Transverse colon (tissue), 4 donors: ENCODE measurements around the gene KIN. TPM values are rescaled to one million over a fixed set of nuclear protein-coding genes. Genes with fewer than 3 reads are reported as not detected.
"Not testable (repeated sequence)": the region's sequence is repeated elsewhere in the genome, so short reads cannot be mapped to it uniquely, and the experiment has no call there.

Experiments used
- DNase-seq: peaks from one replicate; pipeline ENCODE4 v3.0.0-alpha.2; 2019
- H3K27ac ChIP-seq, 4 donors: fragments of 200-600 bp; sonication (generic); 2 replicates each; pipeline ENCODE4 v1.5.1; 2016 to 2018; ENCODE audit warnings: inconsistent platforms in 4 of 4
- H3K27me3 ChIP-seq: fragments of 200-600 bp; sonication (generic); 2 replicates; pipeline ENCODE4 v1.5.1; 2017; ENCODE audit warnings: inconsistent platforms
- H3K36me3 ChIP-seq, 4 donors: fragments of 200-600 bp; sonication (generic); 2 replicates each; pipeline ENCODE4 v1.5.1; 2017 to 2019; ENCODE audit warnings: inconsistent platforms in 4 of 4
- H3K4me1 ChIP-seq, 4 donors: fragments of 200-600 bp; sonication (generic); 2 replicates each; pipeline ENCODE4 v1.5.1; 2017 to 2020; ENCODE audit warnings: inconsistent platforms in 4 of 4
- H3K4me3 ChIP-seq, 4 donors: fragments of 200-600 bp; sonication (generic); 1 replicate in 1 of 4; 2 replicates in 3 of 4; pipeline versions ENCODE4 v1.5.1 to v1.6.1; 2017 to 2019; ENCODE audit warnings: inconsistent platforms in 4 of 4
- H3K9me3 ChIP-seq, 2 donors: fragments of 200-600 bp; sonication (generic); 2 replicates each; pipeline ENCODE4 v1.5.1; 2017 to 2019; ENCODE audit warnings: inconsistent platforms in 2 of 2
- EP300 ChIP-seq: sonication (generic); formaldehyde crosslinking; IDR thresholded peaks from one replicate; pipeline ENCODE4 v1.6.1; 2017; ENCODE audit warnings: antibody characterized with exemption, low read depth
- POLR2A ChIP-seq: fragments of 450-650 bp; IDR thresholded peaks from one replicate; pipeline ENCODE4 v1.6.1; 2016; ENCODE audit warnings: antibody characterized with exemption, mild to moderate bottlenecking, moderate library complexity
- POLR2AphosphoS5 ChIP-seq, 3 donors: sonication (generic); formaldehyde crosslinking; IDR thresholded peaks; one replicate each; pipeline ENCODE4 v1.6.1; 2016; ENCODE audit warnings: antibody characterized with exemption in 3 of 3
- WGBS, 2 donors: methylation state at CpG; one replicate each; pipeline ENCODE4 v1.1.5; 2018; ENCODE audit warnings: low coverage in 1 of 2; 5-methylcytosine and 5-hydroxymethylcytosine counted together
- in situ Hi-C, 4 donors: fragments of 200-750 bp; cut with MboI; loops; one replicate each; pipeline versions ENCODE4 v1.15.0 to v1.15.1; 2017; ENCODE audit warnings: low sequenced_read_pairs in 3 of 4, low pct_ligation_motif_present in 1 of 4, low pct_unique_long_range_greater_than_20kb in 1 of 4
- intact Hi-C: fragments of 100-400 bp; cut with DNase I; formaldehyde crosslinking; loops from one replicate; pipeline ENCODE4 v1.15.1; 2023; ENCODE audit warnings: low total_unique reads
- total RNA-seq, 4 donors: library from RNA; depleted of rRNA; stranded (reverse); fragments of >200 nt; gene quantifications; one replicate each; pipeline ENCODE4 v1.1.0, GENCODE V29; 2016
- TF ChIP-seq, protein P1 (sequence below), 5 experiments: fragments of 200-600 bp in 3 of 5; fragments of 450-650 bp in 2 of 5; sonication (generic) in 3 of 5; IDR thresholded peaks; 1 replicate in 2 of 5; 2 replicates in 3 of 5; pipeline ENCODE4 v1.5.1; 2016 to 2017; ENCODE audit warnings: antibody characterized with exemption in 5 of 5, inconsistent platforms in 3 of 5, mild to moderate bottlenecking in 2 of 5, moderate library complexity in 1 of 5

The KIN gene
- total RNA-seq, 4 donors from 2014 or later: 1.8 to 10.8 (median 5.5) TPM

DNA sequence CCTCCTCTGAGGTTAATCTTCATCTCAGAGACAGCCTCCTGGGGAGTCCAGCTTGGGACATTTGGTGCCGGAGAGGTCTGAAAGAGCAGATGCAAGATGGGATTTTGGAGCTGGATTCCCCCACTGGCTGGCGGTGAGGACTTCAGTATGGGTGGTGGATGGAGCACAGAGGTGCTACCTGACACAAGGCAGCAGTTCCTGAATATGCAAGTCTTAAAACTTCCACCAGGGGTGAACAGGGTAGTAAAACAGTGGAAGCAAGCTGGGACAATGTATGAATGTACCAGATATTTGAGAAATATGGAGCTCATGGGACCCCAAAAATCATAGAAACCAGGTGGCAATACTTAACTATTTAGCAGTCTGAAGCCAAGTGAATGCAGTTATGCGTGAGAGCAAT, 25.7 kb upstream of the KIN start:
- intact Hi-C loops: no loop called here

DNA sequence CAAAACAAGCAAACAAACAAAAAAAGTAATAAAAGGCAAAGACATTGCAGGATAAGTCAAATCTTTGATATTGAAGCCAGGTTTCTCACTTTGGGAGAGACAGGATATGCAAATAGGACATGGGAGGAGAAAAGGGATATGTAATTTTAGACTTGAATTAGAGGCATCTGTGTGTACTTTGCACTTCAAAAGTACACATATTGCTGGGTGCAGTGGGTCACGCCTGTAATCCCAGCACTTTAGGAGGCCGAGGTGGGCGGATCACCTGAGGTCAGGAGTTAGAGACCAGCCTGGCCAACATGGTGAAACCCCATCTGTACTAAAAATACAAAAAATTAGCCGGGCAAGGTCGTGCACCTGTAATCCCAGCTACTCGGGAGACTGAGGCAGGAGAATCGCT, 23.9 kb upstream of the KIN start:
- WGBS, 2 donors: 46% methylated on average over 7 of the region's 7 CpGs; no CpG with 5 or more reads in 1 of the 2 donors
- in situ Hi-C loops: not testable (repeated sequence)
- peak overlapping the region in 2 of 4 donors; percentile 5 to 55 for H3K27ac ChIP-seq

More for the DNA sequence above, 25.7 kb upstream of the KIN start:
- Histone ChIP-seq H3K9me3 (no peaks in the 10 kb centered on the region), H3K27ac (no peak overlapping the region), H3K27me3 (no peaks in the 10 kb centered on the region), H3K4me1 (peaks cover 0 to 25% (median 7%) of the 10 kb centered on the region in 4 donors), H3K36me3 (no peaks in the 10 kb centered on the region), H3K4me3 (no peak overlapping the region)
- WGBS, 2 donors: 80 to 87% methylated on average over 2 to 3 of the region's 3 CpGs
- DNase-seq: no peak
- TF ChIP-seq POLR2A (no peak), POLR2AphosphoS5 (IDR thresholded peaks at IDR 0.05) (no peak), EP300 (no peak)
- TF ChIP-seq, protein P1, sequence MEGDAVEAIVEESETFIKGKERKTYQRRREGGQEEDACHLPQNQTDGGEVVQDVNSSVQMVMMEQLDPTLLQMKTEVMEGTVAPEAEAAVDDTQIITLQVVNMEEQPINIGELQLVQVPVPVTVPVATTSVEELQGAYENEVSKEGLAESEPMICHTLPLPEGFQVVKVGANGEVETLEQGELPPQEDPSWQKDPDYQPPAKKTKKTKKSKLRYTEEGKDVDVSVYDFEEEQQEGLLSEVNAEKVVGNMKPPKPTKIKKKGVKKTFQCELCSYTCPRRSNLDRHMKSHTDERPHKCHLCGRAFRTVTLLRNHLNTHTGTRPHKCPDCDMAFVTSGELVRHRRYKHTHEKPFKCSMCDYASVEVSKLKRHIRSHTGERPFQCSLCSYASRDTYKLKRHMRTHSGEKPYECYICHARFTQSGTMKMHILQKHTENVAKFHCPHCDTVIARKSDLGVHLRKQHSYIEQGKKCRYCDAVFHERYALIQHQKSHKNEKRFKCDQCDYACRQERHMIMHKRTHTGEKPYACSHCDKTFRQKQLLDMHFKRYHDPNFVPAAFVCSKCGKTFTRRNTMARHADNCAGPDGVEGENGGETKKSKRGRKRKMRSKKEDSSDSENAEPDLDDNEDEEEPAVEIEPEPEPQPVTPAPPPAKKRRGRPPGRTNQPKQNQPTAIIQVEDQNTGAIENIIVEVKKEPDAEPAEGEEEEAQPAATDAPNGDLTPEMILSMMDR (IDR thresholded peaks at IDR 0.05): no peak
- in situ Hi-C loops: no loop called here

DNA sequence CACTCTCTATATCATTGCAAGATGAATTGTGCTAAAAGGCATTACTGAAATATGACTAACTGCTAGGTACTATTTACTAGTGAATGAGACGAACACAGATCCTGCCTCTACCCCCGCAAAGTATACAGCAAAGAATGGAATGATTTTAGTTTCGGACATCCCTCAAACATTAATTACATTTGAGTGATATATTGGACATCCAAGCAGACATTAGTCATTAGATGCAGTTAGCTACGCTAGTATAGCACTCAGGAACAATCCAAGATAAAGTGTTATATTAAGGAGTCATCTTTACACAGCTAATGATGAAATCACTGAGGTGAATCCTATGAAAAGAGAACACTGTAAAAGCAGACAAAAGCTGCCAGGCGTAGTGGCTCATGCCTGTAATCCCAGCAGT, 23.2 kb upstream of the KIN start:
- Histone ChIP-seq H3K36me3 (peaks cover 0 to 22% (median 5%) of the 10 kb centered on the region in 4 donors), H3K4me1 (peaks cover 0 to 15% (median 5%) of the 10 kb centered on the region in 4 donors), H3K27me3 (no peaks in the 10 kb centered on the region), H3K4me3 (no peak overlapping the region), H3K9me3 (no peaks in the 10 kb centered on the region), H3K27ac (peak overlapping the region in 2 of 4 donors; percentile 5 to 55)
- 81 to 92% methylated on average over 5 of the region's 5 CpGs for WGBS, 2 donors
- in situ Hi-C loops: no loop called here
- no peak for DNase-seq
- intact Hi-C loops: no loop called here
- no peak for TF ChIP-seq EP300

More for the DNA sequence above, 23.9 kb upstream of the KIN start:
- Histone ChIP-seq H3K4me3 (peak overlapping the region in 1 of 4 donors; percentile 4), H3K4me1 (peaks cover 0 to 15% (median 5%) of the 10 kb centered on the region in 4 donors), H3K36me3 (peaks cover 0 to 17% (median 5%) of the 10 kb centered on the region in 4 donors)
- peak; percentile 30 for DNase-seq
- intact Hi-C loops, H3K27me3 ChIP-seq, H3K9me3 ChIP-seq: not testable (repeated sequence)

DNA sequence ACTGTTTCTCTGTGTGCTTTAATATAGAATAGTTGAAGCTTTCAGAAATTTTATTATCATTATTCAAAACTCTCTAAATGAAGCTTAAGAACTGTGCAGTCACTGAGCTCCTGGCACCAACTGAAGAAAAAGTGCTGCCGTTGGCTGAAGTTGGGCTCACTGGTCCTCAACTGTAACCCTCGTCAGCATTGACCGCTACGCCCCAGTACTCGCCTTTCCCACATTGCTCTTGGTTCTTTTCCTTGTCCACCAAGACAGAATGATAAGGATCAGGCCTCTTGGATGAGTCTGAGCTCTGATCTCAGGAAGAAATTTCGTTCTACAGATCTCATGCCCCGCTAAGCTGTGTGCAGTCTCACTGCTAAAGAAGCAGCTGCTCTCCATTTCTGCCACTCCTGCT, 22.6 kb upstream of the KIN start:
- Histone ChIP-seq H3K27ac (no peak overlapping the region), H3K27me3 (no peaks in the 10 kb centered on the region), H3K4me3 (no peak overlapping the region), H3K4me1 (peaks cover 0 to 15% (median 5%) of the 10 kb centered on the region in 4 donors), H3K9me3 (no peaks in the 10 kb centered on the region), H3K36me3 (peaks cover 0 to 24% (median 7%) of the 10 kb centered on the region in 4 donors)
- WGBS, 2 donors: 78 to 79% methylated on average over 6 to 7 of the region's 7 CpGs
- intact Hi-C loops (no loop called here), in situ Hi-C loops (no loop called here)
- TF ChIP-seq, protein P1 (IDR thresholded peaks at IDR 0.05): no peak
- TF ChIP-seq POLR2AphosphoS5 (IDR thresholded peaks at IDR 0.05): no peak
- TF ChIP-seq EP300: no peak
- TF ChIP-seq POLR2A: no peak
- no peak for DNase-seq

DNA sequence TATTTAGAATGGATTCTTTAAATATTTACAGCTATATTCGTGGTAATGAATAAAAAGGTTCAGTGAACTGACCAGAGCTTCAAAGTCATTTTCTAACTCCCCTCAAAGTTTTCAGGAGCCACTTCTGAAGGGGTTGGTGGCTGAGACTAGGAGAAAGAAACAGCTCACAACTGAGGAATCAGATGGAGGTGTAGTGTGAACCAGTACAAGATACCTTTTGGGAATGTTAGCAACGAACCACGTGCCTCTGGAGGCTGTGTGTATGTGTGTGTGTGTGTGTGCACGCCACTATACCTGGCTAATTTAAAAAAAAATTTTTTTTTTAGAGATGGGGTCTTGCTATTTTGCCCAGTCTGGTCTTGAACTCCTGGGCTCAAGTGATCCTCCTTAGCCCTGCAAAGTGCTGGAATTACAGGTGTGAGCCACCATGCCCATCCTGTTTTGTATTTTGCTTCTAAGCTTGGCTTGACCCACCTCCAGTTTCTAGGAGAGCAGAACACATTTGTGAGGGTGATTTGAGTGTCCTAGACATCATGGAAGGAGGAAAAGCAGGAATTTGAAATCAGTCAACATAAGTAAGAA, 21.0 kb upstream of the KIN start:
- peaks cover 0 to 39% (median 10%) of the 10 kb centered on the region in 4 donors for H3K36me3 ChIP-seq
- in situ Hi-C loops: no loop called here
- peaks cover 0 to 15% (median 5%) of the 10 kb centered on the region in 4 donors for H3K4me1 ChIP-seq
- intact Hi-C loops: no loop called here
- no peak overlapping the region for H3K4me3 ChIP-seq
- no peaks in the 10 kb centered on the region for H3K27me3 ChIP-seq
- WGBS, 2 donors: 63 to 77% methylated on average over 4 of the region's 4 CpGs
- TF ChIP-seq POLR2A (no peak), POLR2AphosphoS5 (IDR thresholded peaks at IDR 0.05) (no peak), EP300 (no peak)
- TF ChIP-seq, protein P1 (IDR thresholded peaks at IDR 0.05): no peak
- H3K9me3 ChIP-seq: no peaks in the 10 kb centered on the region
- DNase-seq: no peak
- no peak overlapping the region for H3K27ac ChIP-seq
